Adipose tissue (tissue), 3 donors: ENCODE data around the gene CGB1. TPM values are rescaled to one million over a fixed set of nuclear protein-coding genes. Genes with fewer than 3 reads are reported as not detected.
"Not testable (repeated sequence)": the region's sequence is repeated elsewhere in the genome, so short reads cannot be mapped to it uniquely, and the experiment has no call there.

Source experiments
- H3K27ac ChIP-seq: one replicate; pipeline ENCODE4 v1.5.1; 2013; ENCODE audit warnings: low read depth, low read length
- WGBS, 3 donors: extraction: QIAGEN DNeasy Blood & Tissue Kit; methylation state at CpG; one replicate each; pipeline ENCODE4 v1.1.7; 2013; 5-methylcytosine and 5-hydroxymethylcytosine counted together
- polyA plus RNA-seq, 3 donors: library from polyadenylated mRNA; stranded (reverse); fragments of 200-250 nt; gene quantifications; one replicate each; pipeline ENCODE4 v1.2.3, GENCODE V29; 2013
- donor health status: healthy with polysubstance abuse.
- donor health status: Bipolar disorder and iron deficiency.
- donor health status: healthy.

CGB1 gene
- polyA plus RNA-seq, 3 donors = not detected

- WGBS, 3 donors = 90 to 93% (median 91%) methylated on average over 3 to 6 of the region's 8 CpGs
- not testable (repeated sequence) for H3K27ac ChIP-seq
These were observed 6.4 kb downstream of the CGB1 start for GRCh38 chr19:49030323-49030722.

- not testable (repeated sequence) for H3K27ac ChIP-seq
- 80 to 88% (median 84%) methylated on average over 12 to 14 of the region's 14 CpGs for WGBS, 3 donors
These were observed 6.9 kb downstream of the CGB1 start for GRCh38 chr19:49029749-49030148.

- WGBS, 3 donors = 83 to 84% methylated on average over 3 to 9 of the region's 9 CpGs; no CpG with 5 or more reads in 1 of the 3 donors
- H3K27ac ChIP-seq = not testable (repeated sequence)
These were observed 8.0 kb downstream of the CGB1 start for GRCh38 chr19:49028686-49029085.

GRCh38 chr19:49025599-49025998, 11.1 kb downstream of the CGB1 start:
- 85 to 90% (median 85%) methylated on average over 23 of the region's 23 CpGs for WGBS, 3 donors
- not testable (repeated sequence) for H3K27ac ChIP-seq

GRCh38 chr19:49025088-49025487, 11.6 kb downstream of the CGB1 start:
- H3K27ac ChIP-seq = not testable (repeated sequence)
- WGBS, 3 donors = 77 to 89% (median 86%) methylated on average over 3 to 4 of the region's 6 CpGs

GRCh38 chr19:49024233-49024632, 12.5 kb downstream of the CGB1 start, which contains the start of gene CGB3:
Gene CGB3, minus strand, starts transcription at chr19:49024333. Its CDS starts 362 bp downstream, at chr19:49023971.
- 45 to 70% (median 66%) methylated on average over 9 to 13 of the region's 15 CpGs for WGBS, 3 donors
- not testable (repeated sequence) for H3K27ac ChIP-seq

GRCh38 chr19:49022116-49022515, 14.6 kb downstream of the CGB1 start:
- H3K27ac ChIP-seq = no peak overlapping the region
- 89 to 94% (median 91%) methylated on average over 9 of the region's 9 CpGs for WGBS, 3 donors

- WGBS, 3 donors = 36 to 53% (median 40%) methylated on average over 16 of the region's 16 CpGs
- H3K27ac ChIP-seq = no peak overlapping the region
These were observed 15.5 kb downstream of the CGB1 start for GRCh38 chr19:49020931-49021895.

GRCh38 chr19:49020342-49020741, 16.4 kb downstream of the CGB1 start:
- no peak overlapping the region for H3K27ac ChIP-seq
- 33 to 77% (median 62%) methylated on average over 11 of the region's 11 CpGs for WGBS, 3 donors

- no peak overlapping the region for H3K27ac ChIP-seq
- WGBS, 3 donors = 10 to 16% (median 15%) methylated on average over 41 of the region's 41 CpGs
These were observed 17.3 kb downstream of the CGB1 start for GRCh38 chr19:49019242-49019932.

GRCh38 chr19:49018388-49019241, 18.1 kb downstream of the CGB1 start:
- H3K27ac ChIP-seq = not testable (repeated sequence)
- WGBS, 3 donors = 1 to 9% (median 3%) methylated on average over 43 to 50 of the region's 50 CpGs

- H3K27ac ChIP-seq = no peak overlapping the region
- WGBS, 3 donors = 1% methylated on average over 46 to 62 of the region's 62 CpGs
These were observed 18.9 kb downstream of the CGB1 start for GRCh38 chr19:49017666-49018351.

- H3K27ac ChIP-seq = no peak within 1 kb of the TSS
- WGBS, 3 donors = 70 to 74% (median 73%) methylated on average over 16 to 17 of the region's 17 CpGs
These were observed 19.5 kb downstream of the CGB1 start, which contains the start of gene LHB for GRCh38 chr19:49017041-49017665. Gene LHB, minus strand, starts transcription at chr19:49017091. Its CDS starts 10 bp downstream, at chr19:49017081.

- 93 to 96% (median 94%) methylated on average over 21 to 26 of the region's 29 CpGs for WGBS, 3 donors
- H3K27ac ChIP-seq = no peak overlapping the region
These were observed 20.4 kb downstream of the CGB1 start for GRCh38 chr19:49016067-49016839.

- WGBS, 3 donors = 90 to 92% (median 92%) methylated on average over 18 of the region's 18 CpGs
- no peak overlapping the region for H3K27ac ChIP-seq
These were observed 21.8 kb downstream of the CGB1 start for GRCh38 chr19:49014870-49015255.

- H3K27ac ChIP-seq = no peak overlapping the region
- 88 to 94% (median 91%) methylated on average over 27 to 32 of the region's 32 CpGs for WGBS, 3 donors
These were observed 22.4 kb downstream of the CGB1 start for GRCh38 chr19:49014123-49014869.
